GM19351 (cell line): ENCODE data around the gene AXL.
"Not testable (repeated sequence)": the region's sequence is repeated elsewhere in the genome, so short reads cannot be mapped to it uniquely, and the experiment has no call there.

Experiments
- ATAC-seq: cut with Tn5 transposase; IDR thresholded peaks from one replicate; pipeline ENCODE4 v1.9.1; 2021; ENCODE audit warnings: mild to moderate bottlenecking, moderate library complexity; ENCODE audit not compliant: unreplicated experiment

Gene AXL

DNA sequence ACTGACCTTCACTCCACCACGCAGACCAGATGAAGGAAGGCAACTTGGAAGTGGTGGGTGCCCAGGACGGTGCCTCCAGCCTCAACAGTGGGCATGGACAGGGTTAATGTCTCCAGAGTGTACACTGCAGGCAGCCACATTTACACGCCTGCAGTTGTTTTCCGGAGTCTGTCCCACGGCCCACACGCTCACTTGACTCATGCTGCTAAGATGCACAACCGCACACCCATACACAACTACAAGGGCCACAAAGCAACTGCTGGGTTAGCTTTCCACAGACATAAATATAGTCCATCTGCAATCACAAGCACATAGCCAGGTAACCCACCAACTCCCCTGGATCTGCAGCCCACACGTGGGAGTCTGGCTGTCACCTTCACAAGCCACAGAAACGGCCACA is 12.6 kb upstream of the AXL start:
- no peak for ATAC-seq

DNA sequence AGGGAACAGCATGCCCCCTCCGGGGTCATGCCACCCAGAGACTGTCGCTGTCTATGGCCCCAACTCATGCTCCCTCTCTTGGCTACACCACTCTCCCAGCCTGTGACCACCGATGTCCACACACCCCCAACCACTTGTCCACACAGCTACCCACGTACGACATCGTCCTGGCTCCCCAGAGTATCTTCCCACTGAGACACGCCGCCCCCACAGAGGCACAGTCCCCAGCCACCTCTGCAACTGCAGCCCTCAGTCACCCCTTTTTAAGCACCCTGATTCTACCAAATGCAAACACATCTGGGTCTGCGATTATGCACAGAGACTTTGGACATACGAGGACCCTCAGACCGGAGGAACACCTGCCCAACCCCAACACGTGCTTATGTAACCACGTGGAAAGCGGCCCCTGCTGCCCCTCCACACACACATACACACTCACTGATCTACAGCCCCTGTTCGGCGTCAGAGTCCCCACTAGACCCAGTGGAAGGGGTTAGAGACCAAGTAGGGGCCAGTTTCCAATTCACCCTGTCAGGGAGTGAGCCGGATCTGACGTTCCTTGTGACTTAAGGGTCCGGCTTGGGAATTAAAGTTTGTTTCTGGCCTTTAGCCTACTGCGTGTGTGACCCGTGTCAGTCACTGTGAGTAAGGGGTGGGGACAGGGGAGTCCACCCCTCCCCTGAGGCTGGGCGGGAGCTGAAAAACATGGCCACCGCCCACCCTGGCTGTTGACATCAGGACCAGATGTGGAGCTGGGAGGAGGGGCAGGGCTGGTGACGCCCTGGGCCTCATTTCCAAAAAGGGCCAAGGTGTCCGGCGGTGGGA is 11.9 kb upstream of the AXL start:
- ATAC-seq: no peak

GRCh38 chr19:41214161-41214560 is 4.9 kb upstream of the AXL start:
- no peak for ATAC-seq

GRCh38 chr19:41217741-41218140 is 1.3 kb upstream of the AXL start:
- ATAC-seq: no peak

- no peak for ATAC-seq
Observed at GRCh38 chr19:41218249-41218614, 791 bp upstream of the AXL start.

DNA sequence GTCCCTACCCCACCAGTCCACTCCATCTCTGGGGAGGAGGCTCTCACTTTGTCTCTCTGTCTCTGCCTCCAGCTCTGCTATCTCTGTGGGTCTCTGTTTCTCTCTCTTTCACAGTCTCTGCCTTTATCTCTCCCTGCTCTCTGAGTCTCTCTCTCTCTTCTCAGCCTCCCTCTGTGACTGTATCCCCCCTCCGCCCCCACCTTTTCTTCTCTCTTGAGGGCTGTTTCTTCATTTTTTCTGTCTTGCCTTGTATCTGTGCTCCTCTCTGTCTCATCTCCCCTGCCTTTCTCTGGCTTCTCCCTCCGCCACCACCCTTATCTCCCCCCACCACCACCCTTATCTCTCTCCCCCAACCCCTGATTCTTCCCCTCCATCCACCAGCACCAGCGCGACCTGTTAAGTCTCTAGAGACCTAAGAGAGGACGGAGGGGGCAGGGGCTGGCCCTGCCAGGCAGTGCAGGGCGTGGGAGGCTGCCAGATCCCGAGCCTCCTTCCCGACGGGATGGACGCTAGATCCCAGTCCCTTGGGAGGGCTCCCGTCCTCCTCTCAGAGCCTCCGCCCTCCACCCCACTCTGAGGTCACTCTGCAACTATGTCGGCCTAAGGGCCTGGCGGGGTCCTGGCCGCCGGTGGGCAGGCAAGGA is 1.0 kb downstream of the AXL start:
- ATAC-seq: no peak

DNA sequence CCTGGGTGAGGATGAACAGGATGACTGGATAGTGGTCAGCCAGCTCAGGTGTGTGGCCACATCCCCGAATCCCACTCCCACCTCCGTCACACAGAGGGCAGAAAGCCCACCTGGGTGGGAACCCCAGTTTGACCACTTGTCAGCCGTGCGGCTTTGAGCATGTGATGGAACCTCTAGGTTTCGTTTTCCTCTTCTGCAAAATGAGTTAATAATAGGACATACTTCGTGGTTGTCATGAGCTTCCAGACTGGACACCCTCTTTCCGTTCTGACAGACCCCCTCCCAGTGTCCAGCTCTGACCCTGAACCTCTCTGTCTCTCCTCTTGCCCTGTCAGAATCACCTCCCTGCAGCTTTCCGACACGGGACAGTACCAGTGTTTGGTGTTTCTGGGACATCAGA is 1.8 kb downstream of the AXL start:
- no peak for ATAC-seq

- no peak for ATAC-seq
Observed at GRCh38 chr19:41221514-41222205, 2.6 kb downstream of the AXL start.

DNA sequence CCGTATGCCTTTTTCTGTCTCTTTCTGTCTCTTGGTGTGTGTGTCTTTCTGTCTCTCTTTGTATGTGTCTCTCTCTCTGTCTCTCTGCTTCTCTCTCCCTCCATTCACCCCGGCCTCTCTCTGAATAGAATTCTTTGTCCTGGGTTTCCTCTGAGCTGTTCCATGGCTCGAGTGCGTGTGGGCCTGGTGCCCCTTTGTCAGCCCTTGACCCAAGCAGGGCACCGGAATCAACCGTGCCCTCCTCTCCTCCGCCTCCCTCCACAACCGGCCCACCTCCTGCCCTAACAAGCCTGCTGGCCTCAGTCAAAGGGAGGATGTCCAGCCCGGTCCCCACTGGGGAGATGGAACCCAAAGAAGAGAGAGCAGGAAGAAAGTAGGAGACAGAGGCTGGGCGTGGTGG is 3.2 kb downstream of the AXL start:
- no peak for ATAC-seq

DNA sequence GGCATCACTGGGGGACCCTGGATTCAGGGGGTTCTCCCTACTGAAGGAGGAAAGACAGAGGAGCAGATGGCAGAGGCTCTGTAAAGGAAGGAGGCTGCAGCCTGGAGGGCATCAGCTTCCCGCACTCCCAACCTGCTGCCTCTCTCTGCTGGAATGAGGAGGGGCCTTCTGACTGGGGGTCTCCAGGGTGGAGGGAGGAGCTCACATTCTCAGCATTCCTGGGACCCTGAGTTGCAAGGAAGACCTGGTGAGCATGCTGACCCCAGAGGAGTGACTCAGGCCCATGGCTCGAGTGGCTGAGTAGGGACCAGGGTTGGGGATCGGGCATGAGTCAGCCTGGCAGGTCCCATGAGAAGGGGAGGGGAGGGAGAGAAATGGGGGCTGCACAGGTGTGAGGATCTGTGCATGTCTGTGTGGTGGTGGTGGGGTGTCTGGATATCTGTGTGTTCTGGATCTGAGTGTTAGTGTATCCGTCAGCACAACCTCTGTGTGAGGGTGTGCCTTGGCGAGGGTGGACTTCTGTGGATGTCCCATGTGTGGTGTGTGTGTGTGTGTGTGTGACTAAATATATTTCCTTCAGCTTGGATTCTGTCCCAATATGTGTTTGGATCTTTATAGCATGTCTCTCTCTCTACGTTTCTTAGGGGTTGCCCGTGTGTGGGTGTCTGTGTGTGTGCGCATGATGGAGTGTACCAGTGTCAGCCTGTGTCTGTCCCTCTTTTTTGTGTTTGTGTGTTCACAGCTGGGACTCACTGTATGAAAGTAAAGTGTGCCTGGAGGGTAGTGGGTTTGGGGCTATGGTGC is 4.6 kb downstream of the AXL start:
- no peak for ATAC-seq

DNA sequence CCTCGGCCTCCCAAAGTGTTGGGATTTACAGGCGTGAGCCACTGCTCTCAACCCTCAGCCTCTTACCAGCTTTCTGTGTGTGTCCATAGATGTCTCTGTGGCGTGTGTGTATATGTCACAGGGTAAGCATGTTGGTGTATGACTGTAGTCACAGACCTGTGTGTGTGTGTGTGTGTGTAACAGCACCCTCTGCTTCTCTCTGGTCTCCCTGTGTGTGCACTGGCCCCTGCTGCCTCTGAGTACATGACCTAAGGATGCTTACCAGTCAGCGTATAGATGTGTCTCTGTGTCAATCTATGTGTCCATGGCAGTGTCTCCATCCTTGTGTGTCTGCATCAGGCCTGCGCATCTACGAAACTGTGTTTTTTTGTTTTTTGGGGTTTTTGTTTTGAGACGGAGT is 5.6 kb downstream of the AXL start:
- no peak for ATAC-seq

GRCh38 chr19:41225238-41226052 is 6.4 kb downstream of the AXL start:
- ATAC-seq: no peak

DNA sequence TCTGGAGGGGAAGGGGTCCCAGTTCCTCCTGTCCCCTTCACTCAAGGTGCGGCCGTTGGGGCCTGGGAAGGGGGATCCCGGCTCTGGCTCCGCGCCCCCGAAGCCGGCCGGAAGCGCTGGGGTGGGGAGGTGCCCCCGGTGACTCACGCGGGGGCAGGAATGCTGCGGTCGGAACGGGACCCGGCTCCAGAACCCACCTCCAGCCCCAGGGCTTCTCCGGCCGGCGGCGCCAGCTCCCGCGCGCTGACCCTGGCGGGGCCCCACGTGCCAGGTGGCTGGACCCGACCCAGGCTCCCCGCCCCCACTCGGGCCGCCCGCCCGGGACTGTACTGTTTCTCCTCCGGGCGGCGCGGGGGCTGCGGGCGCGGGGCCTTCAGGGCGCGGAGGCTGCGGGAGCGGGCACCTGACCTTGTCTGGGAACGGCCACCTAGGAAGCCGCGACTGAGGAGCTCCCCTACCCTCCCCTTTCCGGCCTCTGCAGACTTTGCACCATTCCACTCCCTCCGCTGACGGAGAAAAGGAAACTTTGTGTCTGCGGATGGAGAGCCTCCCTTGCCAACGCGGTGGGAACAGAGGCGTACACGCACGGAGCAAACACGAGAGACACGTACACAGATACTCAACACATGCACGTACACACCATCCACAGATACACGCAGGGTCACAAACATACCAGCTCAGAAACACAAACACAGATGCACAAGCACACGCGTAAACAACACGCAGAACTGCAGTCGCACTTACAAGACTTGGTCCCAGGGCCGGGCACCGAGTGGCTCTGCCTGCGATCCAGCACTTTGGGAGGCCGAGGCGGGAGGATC is 7.2 kb downstream of the AXL start:
- ATAC-seq: no peak

- no peak for ATAC-seq
Observed at GRCh38 chr19:41226874-41227390, 7.9 kb downstream of the AXL start.

GRCh38 chr19:41228486-41228885 is 9.5 kb downstream of the AXL start:
- no peak for ATAC-seq

DNA sequence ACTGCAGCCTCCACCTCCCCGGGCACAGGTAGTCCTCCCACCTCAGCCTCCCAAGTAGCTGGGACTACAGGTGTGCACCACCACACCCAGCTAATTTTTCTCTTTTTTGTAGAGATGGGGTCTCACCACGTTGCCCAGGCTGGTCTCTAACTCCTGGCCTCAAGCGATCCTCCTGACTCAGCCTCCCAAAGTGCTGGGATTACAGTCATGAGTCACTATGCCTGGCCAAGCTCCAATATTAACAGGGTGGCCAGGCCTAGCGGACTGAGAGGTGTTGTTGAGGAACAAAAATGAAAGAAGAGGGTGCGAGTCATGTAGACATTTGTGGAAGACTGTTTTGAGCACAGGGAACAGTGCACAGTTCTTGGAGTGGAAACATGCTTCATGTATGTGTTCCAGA is 10.3 kb downstream of the AXL start:
- not testable (repeated sequence) for ATAC-seq

DNA sequence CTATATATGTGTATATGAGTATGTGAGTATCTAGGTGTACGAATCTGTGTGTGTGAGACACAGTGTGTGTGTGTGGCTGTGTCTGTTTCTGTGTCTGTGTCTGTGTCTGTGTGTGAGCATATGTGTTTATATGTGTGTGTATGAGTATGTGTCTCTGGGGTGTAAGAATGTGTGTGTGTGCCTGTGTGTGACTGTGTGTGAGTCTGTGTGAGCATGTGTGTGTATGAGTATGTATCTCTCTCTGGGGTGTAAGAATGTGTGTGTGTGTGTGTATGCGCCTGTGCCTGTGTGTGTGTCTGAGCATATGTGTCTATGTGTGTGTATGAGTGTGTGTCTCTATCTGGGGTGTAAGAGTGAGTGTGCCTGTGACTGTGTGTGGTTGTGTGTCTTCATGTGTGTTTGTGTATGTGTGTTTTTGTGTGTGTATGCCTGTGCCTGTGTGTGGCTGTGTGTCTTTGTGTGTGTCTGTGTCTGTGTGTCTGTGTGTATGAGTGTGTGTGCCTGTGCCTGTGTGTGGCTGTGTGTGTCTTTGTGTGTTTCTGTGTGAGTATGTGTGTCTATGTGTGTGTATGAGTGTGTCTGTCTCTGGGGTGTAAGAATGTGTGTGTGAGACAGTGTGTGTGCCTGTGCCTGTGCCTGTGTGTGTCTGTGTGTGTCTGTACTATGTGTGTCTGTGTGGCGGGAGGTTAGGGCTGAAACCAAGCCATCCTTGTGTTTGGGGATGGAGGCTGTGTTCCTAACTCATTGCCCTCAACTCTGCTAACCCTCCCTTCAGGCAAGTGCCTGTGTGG is 11.2 kb downstream of the AXL start:
- no peak for ATAC-seq

DNA sequence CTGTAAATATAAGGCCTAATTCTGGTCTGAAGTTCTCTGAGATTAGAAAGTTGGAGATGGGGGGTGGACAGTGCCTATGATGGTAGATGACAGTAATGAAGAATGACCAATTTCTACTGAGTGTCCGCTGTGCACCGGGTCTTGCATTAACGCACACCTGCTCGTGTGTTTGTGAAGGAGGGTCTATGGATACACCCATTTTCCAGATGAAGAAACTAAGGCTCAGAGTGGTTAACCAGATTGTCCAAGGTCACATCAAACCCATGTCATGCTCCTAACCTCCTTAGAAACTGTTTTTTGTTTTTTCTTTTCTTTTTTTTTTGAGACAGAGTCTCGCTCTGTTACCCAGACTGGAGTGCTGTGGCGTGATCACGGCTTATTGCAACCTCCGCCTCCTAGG is 13.7 kb downstream of the AXL start:
- ATAC-seq: no peak
